BLaER1 (cell line): ENCODE data around the gene MYL5.

Source experiments
- H3K27ac ChIP-seq: shearing (Covaris generic); formaldehyde crosslinking; 2 replicates; pipeline ENCODE4 v1.8.1; 2022
- H3K27me3 ChIP-seq: shearing (Covaris generic); formaldehyde crosslinking; 2 replicates; pipeline ENCODE4 v1.8.1; 2022
- H3K36me3 ChIP-seq: shearing (Covaris generic); formaldehyde crosslinking; 2 replicates; pipeline ENCODE4 v1.8.1; 2022
- H3K4me1 ChIP-seq: shearing (Covaris generic); formaldehyde crosslinking; 2 replicates; pipeline ENCODE4 v1.8.1; 2022
- H3K4me2 ChIP-seq: shearing (Covaris generic); formaldehyde crosslinking; 2 replicates; pipeline ENCODE4 v1.8.1; 2022
- H3K4me3 ChIP-seq: shearing (Covaris generic); formaldehyde crosslinking; 2 replicates; pipeline ENCODE4 v1.8.1; 2022
- H3K9ac ChIP-seq: shearing (Covaris generic); formaldehyde crosslinking; 2 replicates; pipeline ENCODE4 v1.8.1; 2022
- H3K9me3 ChIP-seq: shearing (Covaris generic); formaldehyde crosslinking; 2 replicates; pipeline ENCODE4 v1.8.1; 2022
- H4K20me1 ChIP-seq: shearing (Covaris generic); formaldehyde crosslinking; 2 replicates; pipeline ENCODE4 v1.8.1; 2022
- Cebpa-rat ChIP-seq: shearing (Covaris generic); IDR thresholded peaks from 2 replicates; pipeline ENCODE4 v1.8.1; 2022

MYL5 gene

DNA sequence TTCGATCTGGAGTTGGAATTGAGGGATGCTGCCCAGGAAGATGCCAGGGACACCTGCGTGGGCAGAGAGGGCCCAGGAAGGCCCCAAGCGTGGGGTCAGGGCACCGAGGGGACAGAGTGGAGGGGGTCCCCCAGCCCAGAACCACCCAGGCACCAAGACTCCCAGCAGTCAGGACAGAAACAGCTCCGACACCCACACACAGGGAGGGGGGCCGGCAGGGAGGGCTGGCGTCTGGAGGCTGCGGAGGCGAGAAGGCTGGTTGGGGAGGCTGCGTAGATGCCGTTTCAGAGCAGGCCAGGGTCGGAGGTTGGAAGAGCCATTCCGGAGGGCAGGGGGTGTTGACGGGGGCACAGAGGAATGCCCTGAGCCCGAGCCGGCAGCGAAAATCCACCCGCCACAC, 23.9 kb upstream of the MYL5 start:
- no peaks in the 10 kb centered on the region for H4K20me1 ChIP-seq
- no peak overlapping the region for H3K9ac ChIP-seq
- H3K27ac ChIP-seq = no peak overlapping the region
- H3K4me1 ChIP-seq = peaks cover 37% of the 10 kb centered on the region
- H3K9me3 ChIP-seq = peaks cover 38% of the 10 kb centered on the region
- TF ChIP-seq Cebpa-rat = no peak
- no peaks in the 10 kb centered on the region for H3K36me3 ChIP-seq
- H3K27me3 ChIP-seq = no peaks in the 10 kb centered on the region
- H3K4me3 ChIP-seq = no peak overlapping the region
- no peak overlapping the region for H3K4me2 ChIP-seq

- no peaks in the 10 kb centered on the region for H3K36me3 ChIP-seq
- H3K9me3 ChIP-seq = peaks cover 37% of the 10 kb centered on the region
- H3K4me1 ChIP-seq = peaks cover 30% of the 10 kb centered on the region
- TF ChIP-seq Cebpa-rat = no peak
- H3K27me3 ChIP-seq = no peaks in the 10 kb centered on the region
- no peak overlapping the region for H3K9ac ChIP-seq
- no peak overlapping the region for H3K4me2 ChIP-seq
- H4K20me1 ChIP-seq = no peaks in the 10 kb centered on the region
- H3K27ac ChIP-seq = no peak overlapping the region
- H3K4me3 ChIP-seq = no peak overlapping the region
These were observed 23.1 kb upstream of the MYL5 start for GRCh38 chr4:650951-651883.

DNA sequence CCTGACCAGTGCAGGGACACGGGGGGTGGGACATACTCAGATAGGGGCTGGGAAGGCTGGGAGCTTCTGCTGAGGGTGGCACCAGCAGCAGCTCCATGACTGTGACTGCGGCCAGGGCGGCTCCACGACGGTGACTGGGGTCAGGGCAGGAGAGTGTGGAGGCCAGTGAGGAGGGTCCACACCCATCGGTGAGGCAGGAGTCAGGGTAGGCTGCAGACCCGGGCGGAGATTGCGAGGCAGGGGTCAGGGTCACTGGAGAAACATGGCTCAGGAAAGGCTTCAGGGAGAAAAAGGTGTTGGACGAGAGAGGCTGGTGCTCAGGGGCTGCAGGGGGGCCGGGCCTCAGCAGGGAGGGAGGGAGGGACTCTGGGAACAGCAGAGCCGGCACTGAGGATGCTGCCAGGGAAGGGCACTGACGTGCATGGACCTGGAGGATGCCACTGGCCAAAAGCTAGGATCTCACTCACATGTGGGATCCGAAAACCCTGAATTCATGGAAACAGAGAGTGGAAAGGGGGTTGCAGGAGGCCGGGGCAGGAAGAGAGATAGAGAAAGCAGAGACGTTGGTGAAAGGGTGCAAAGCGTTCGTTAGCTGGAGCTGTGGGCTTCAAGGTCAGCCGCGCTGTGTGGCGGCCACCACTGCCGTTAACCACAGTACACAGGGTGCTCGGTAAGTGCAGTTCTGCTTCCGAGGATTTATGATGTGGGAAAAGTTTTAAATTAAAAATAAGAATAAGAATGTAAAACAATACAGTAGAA, 22.3 kb upstream of the MYL5 start:
- no peaks in the 10 kb centered on the region for H3K27me3 ChIP-seq
- peaks cover 22% of the 10 kb centered on the region for H3K4me1 ChIP-seq
- H3K9me3 ChIP-seq = peaks cover 28% of the 10 kb centered on the region
- TF ChIP-seq Cebpa-rat = no peak
- H3K4me3 ChIP-seq = no peak overlapping the region
- H3K36me3 ChIP-seq = no peaks in the 10 kb centered on the region
- H4K20me1 ChIP-seq = no peaks in the 10 kb centered on the region
- no peak overlapping the region for H3K4me2 ChIP-seq
- H3K9ac ChIP-seq = no peak overlapping the region
- H3K27ac ChIP-seq = no peak overlapping the region

- no peaks in the 10 kb centered on the region for H4K20me1 ChIP-seq
- peaks cover 15% of the 10 kb centered on the region for H3K4me1 ChIP-seq
- no peak overlapping the region for H3K4me3 ChIP-seq
- H3K27me3 ChIP-seq = no peaks in the 10 kb centered on the region
- H3K9me3 ChIP-seq = peaks cover 17% of the 10 kb centered on the region
- no peak overlapping the region for H3K27ac ChIP-seq
- H3K36me3 ChIP-seq = no peaks in the 10 kb centered on the region
- H3K9ac ChIP-seq = no peak overlapping the region
- no peak for TF ChIP-seq Cebpa-rat
- H3K4me2 ChIP-seq = no peak overlapping the region
These were observed 21.1 kb upstream of the MYL5 start for GRCh38 chr4:653080-653821.

GRCh38 chr4:653831-654502, 20.4 kb upstream of the MYL5 start:
- no peaks in the 10 kb centered on the region for H3K36me3 ChIP-seq
- peaks cover 10% of the 10 kb centered on the region for H3K9me3 ChIP-seq
- no peak overlapping the region for H3K9ac ChIP-seq
- no peak overlapping the region for H3K27ac ChIP-seq
- no peak overlapping the region for H3K4me3 ChIP-seq
- no peaks in the 10 kb centered on the region for H4K20me1 ChIP-seq
- H3K27me3 ChIP-seq = no peaks in the 10 kb centered on the region
- TF ChIP-seq Cebpa-rat = no peak
- H3K4me1 ChIP-seq = peaks cover 15% of the 10 kb centered on the region
- no peak overlapping the region for H3K4me2 ChIP-seq

GRCh38 chr4:654503-654845, 19.9 kb upstream of the MYL5 start:
- Histone ChIP-seq H3K4me2 (no peak overlapping the region), H3K36me3 (no peaks in the 10 kb centered on the region; the same call in 1 of the 2 replicates), H3K9ac (no peak overlapping the region), H3K27me3 (no peaks in the 10 kb centered on the region), H3K4me1 (peaks cover 14% of the 10 kb centered on the region), H3K4me3 (no peak overlapping the region), H3K9me3 (0 out of 2 replicates have a peak, but pooled peaks cover 7% of the 10 kb centered on the region), H4K20me1 (no peaks in the 10 kb centered on the region), H3K27ac (no peak overlapping the region)
- no peak for TF ChIP-seq Cebpa-rat

DNA sequence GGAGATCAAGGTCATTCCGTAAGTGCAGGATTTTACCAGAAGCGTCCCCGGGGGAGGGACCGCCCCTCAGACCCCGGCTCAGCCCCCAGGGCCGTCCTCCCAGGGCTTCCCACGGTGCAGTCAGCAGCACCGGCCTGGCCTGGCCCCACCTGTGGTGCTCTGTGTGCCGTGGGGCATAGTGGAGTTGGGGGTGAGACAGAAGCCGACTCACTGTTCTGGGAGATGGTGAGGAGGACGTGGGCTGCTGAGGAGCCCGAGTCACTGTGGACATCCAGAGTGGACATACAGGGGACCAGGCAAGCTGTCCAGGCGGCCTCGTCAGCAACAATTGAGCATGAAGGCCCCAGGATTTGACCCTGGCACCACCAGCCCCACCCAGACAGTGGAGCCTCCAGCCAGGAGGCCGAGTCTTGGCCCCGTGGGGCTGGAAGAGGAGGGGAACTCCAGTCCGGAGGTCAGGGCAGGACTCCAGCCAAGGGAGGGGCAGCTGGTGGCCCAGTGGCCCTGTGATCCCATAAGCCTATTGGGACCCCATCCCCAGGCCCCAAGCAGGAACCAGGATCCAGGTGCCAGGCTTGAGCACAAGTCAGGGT, 19.4 kb upstream of the MYL5 start:
- Histone ChIP-seq H3K9ac (no peak overlapping the region), H3K4me3 (no peak overlapping the region)

DNA sequence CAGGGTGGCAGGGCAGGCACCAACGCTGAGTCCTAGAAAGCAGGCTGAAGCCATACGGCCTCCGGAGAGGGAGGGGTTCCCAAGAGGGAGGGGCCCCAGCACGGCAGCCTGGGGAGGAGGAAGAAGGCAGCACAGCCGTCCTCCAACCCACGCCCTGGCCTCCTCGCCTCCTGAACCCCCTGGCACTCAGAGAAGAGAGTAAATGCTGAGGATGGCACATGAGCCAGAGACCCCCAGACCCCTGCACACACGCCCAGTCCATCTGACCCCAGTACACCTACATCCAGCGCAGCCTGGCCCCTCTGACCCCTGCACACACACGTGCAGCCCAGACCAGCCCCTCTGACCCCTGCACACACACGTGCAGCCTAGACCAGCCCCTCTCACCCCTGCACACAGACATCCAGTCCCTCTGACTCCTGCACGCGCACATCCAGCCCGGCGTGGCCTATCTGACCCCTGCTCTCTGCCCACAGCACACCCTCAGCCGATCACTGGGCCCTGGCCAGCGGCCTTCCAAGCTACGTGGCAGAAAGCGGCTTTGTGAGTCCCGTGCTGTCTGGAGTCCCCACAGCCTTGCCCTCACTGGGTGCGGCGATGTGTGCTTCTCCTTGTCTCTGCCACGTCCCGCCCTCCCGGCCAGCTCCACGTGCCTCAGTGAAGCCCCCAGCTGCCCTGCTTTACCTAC, 18.7 kb upstream of the MYL5 start:
- Histone ChIP-seq H3K27me3 (no peaks in the 10 kb centered on the region), H3K9me3 (no peaks in the 10 kb centered on the region), H3K4me2 (no peak overlapping the region), H3K4me1 (0 out of 2 replicates have a peak, but pooled peaks cover 5% of the 10 kb centered on the region), H3K27ac (no peak overlapping the region), H4K20me1 (no peaks in the 10 kb centered on the region), H3K4me3 (no peak overlapping the region), H3K9ac (no peak overlapping the region), H3K36me3 (peaks cover 10% of the 10 kb centered on the region; the same call in 1 of the 2 replicates)
- TF ChIP-seq Cebpa-rat = no peak

More for the DNA sequence above, 19.4 kb upstream of the MYL5 start:
- Histone ChIP-seq H3K9me3 (0 out of 2 replicates have a peak, but pooled peaks cover 6% of the 10 kb centered on the region), H3K4me1 (peaks cover 9% of the 10 kb centered on the region), H3K27me3 (no peaks in the 10 kb centered on the region), H3K36me3 (peaks cover 4% of the 10 kb centered on the region; the same call in 1 of the 2 replicates), H3K4me2 (no peak overlapping the region), H4K20me1 (no peaks in the 10 kb centered on the region), H3K27ac (no peak overlapping the region)
- no peak for TF ChIP-seq Cebpa-rat
